H1 (cell line): ENCODE measurements around the gene SHROOM3. TPM values are rescaled to one million over a fixed set of nuclear protein-coding genes. Genes with fewer than 3 reads are reported as not detected.

Experiments used
- CTCF ChIA-PET: fragments of 300-600 bp; sonication (Branson Sonifier 250); formaldehyde crosslinking; loops from one replicate; lab custom pipeline; 2021; ENCODE audit not compliant: partially characterized antibody; lab: Charles Lee
- POLR2A ChIA-PET: fragments of 300-600 bp; sonication (Branson Sonifier 250); formaldehyde crosslinking; loops from one replicate; lab custom pipeline; 2021; ENCODE audit warnings: inconsistent platforms; ENCODE audit not compliant: partially characterized antibody; lab: Charles Lee
- DNase-seq, 2 experiments: peaks; one replicate each; pipeline versions ENCODE4 v3.0.0 to v3.0.0-alpha.2; 2010 to 2022; ENCODE audit warnings: low spot score in 2 of 2, low read depth in 1 of 2, mixed read lengths in 1 of 2
- FAIRE-seq: peaks from 2 replicates; lab custom pipeline; 2011; peaks lifted over from hg19 to GRCh38; lab: Jason Lieb, UNC
- H2AFZ ChIP-seq: 2 replicates; pipeline ENCODE4 v1.8.1; 2012; ENCODE audit warnings: low read length, inconsistent platforms
- H2AK5ac ChIP-seq: 2 replicates; pipeline ENCODE4 v1.6.1; 2013; ENCODE audit warnings: low read depth, low read length
- H2BK120ac ChIP-seq: replicated peaks from 2 replicates; pipeline ENCODE3; 2013; ENCODE audit warnings: low read depth, low read length, inconsistent platforms
- H2BK12ac ChIP-seq: 2 replicates; pipeline ENCODE4 v1.6.1; 2013; ENCODE audit warnings: low read depth, low read length
- H2BK15ac ChIP-seq: 2 replicates; pipeline ENCODE4 v1.6.1; 2013; ENCODE audit warnings: low read length
- H2BK20ac ChIP-seq: 2 replicates; pipeline ENCODE4 v1.6.1; 2013; ENCODE audit warnings: low read length
- H2BK5ac ChIP-seq: 2 replicates; pipeline ENCODE4 v1.6.1; 2013; ENCODE audit warnings: low read depth, low read length
- H3K14ac ChIP-seq: 2 replicates; pipeline ENCODE4 v1.6.1; 2013; ENCODE audit warnings: inconsistent platforms; ENCODE audit not compliant: insufficient read length
- H3K18ac ChIP-seq: 2 replicates; pipeline ENCODE4 v1.6.1; 2013; ENCODE audit warnings: low read length; ENCODE audit errors: extremely low read depth
- H3K23ac ChIP-seq: 2 replicates; pipeline ENCODE4 v1.6.1; 2013; ENCODE audit warnings: inconsistent platforms; ENCODE audit not compliant: insufficient read length
- H3K23me2 ChIP-seq: 2 replicates; pipeline ENCODE4 v1.6.1; 2013; ENCODE audit warnings: low read depth, low read length
- H3K27ac ChIP-seq: 2 replicates; pipeline ENCODE4 v1.6.1; 2011; ENCODE audit warnings: low read depth, low read length, inconsistent platforms
- H3K27me3 ChIP-seq, 4 experiments: replicated peaks in 1 of 4; 1 replicate in 1 of 4; 2 replicates in 3 of 4; pipeline versions ENCODE4 v1.6.1 to v1.8.1; 2011 to 2013; ENCODE audit warnings: low read length in 3 of 4, mild to moderate bottlenecking in 3 of 4, inconsistent platforms in 2 of 4, mixed read lengths in 2 of 4, moderate library complexity in 1 of 4; ENCODE audit not compliant: control insufficient read depth in 3 of 4, insufficient read depth in 3 of 4; ENCODE audit errors: extremely low read depth in 1 of 4
- H3K36me3 ChIP-seq, 4 experiments: 2 replicates each; pipeline versions ENCODE4 v1.6.1 to v1.8.1; 2011 to 2013; ENCODE audit warnings: mild to moderate bottlenecking in 4 of 4, low read length in 3 of 4, moderate library complexity in 2 of 4, control low read depth in 1 of 4, inconsistent platforms in 1 of 4; ENCODE audit not compliant: insufficient read depth in 4 of 4, control insufficient read depth in 2 of 4
- H3K4ac ChIP-seq: replicated peaks from 2 replicates; pipeline ENCODE3; 2013; ENCODE audit warnings: low read length, low read depth, mixed read lengths, inconsistent platforms; ENCODE audit not compliant: insufficient read length
- H3K4me1 ChIP-seq, 4 experiments: replicated peaks in 1 of 4; 1 replicate in 1 of 4; 2 replicates in 3 of 4; pipeline versions ENCODE4 v1.6.1 to v1.8.1; 2011 to 2013; ENCODE audit warnings: low read length in 3 of 4, inconsistent platforms in 2 of 4, mixed read lengths in 1 of 4; ENCODE audit not compliant: insufficient read depth in 4 of 4, control insufficient read depth in 3 of 4
- H3K4me2 ChIP-seq, 2 experiments: 2 replicates each; pipeline versions ENCODE4 v1.6.1 to v1.8.1; 2011 to 2013; ENCODE audit warnings: low read depth in 2 of 2, low read length in 2 of 2, control low read depth in 1 of 2, inconsistent platforms in 1 of 2, mild to moderate bottlenecking in 1 of 2; ENCODE audit not compliant: insufficient read depth in 1 of 2
- H3K4me3 ChIP-seq, 4 experiments: fragments of 200-600, 300-600 bp in 1 of 4; sonication (generic), shearing (Covaris generic), sonication (Bioruptor Twin) in 1 of 4; 2 replicates each; pipeline versions ENCODE4 v1.5.1 to v1.8.1; 2011 to 2016; ENCODE audit warnings: low read length in 4 of 4, low read depth in 3 of 4, control low read depth in 2 of 4, inconsistent platforms in 2 of 4, mild to moderate bottlenecking in 2 of 4, mixed read lengths in 1 of 4, moderate library complexity in 1 of 4; ENCODE audit not compliant: insufficient read depth in 2 of 4; ENCODE audit errors: extremely low read depth in 1 of 4
- H3K56ac ChIP-seq: replicated peaks from 2 replicates; pipeline ENCODE3; 2013; ENCODE audit warnings: low read depth, mild to moderate bottlenecking, mixed read lengths, low read length, inconsistent platforms; ENCODE audit not compliant: insufficient read length
- H3K79me1 ChIP-seq: 2 replicates; pipeline ENCODE4 v1.6.1; 2013; ENCODE audit warnings: low read depth, low read length, control low read depth
- H3K79me2 ChIP-seq, 2 experiments: 2 replicates each; pipeline versions ENCODE4 v1.6.1 to v1.8.1; 2012 to 2013; ENCODE audit warnings: low read length in 2 of 2, mild to moderate bottlenecking in 2 of 2, inconsistent platforms in 1 of 2; ENCODE audit not compliant: insufficient read depth in 2 of 2, control insufficient read depth in 1 of 2
- H3K9ac ChIP-seq, 4 experiments: replicated peaks in 1 of 4; 1 replicate in 1 of 4; 2 replicates in 3 of 4; pipeline versions ENCODE4 v1.6.1 to v1.8.1; 2011 to 2013; ENCODE audit warnings: low read depth in 3 of 4, low read length in 3 of 4, control low read depth in 2 of 4, mild to moderate bottlenecking in 2 of 4, moderate library complexity in 2 of 4, inconsistent platforms in 1 of 4; ENCODE audit errors: extremely low read depth in 1 of 4
- H3K9me3 ChIP-seq, 2 experiments: 2 replicates each; pipeline versions ENCODE4 v1.6.1 to v1.8.1; 2012 to 2013; ENCODE audit warnings: mild to moderate bottlenecking in 2 of 2, moderate library complexity in 2 of 2, control low read depth in 1 of 2, inconsistent platforms in 1 of 2, low read depth in 1 of 2, low read length in 1 of 2, mixed read lengths in 1 of 2; ENCODE audit not compliant: insufficient read depth in 2 of 2
- H4K20me1 ChIP-seq, 2 experiments: replicated peaks in 1 of 2; 2 replicates each; pipeline versions ENCODE3 to v1.8.1; 2011 to 2013; ENCODE audit warnings: inconsistent platforms in 2 of 2, low read length in 2 of 2, mild to moderate bottlenecking in 1 of 2; ENCODE audit not compliant: insufficient read depth in 2 of 2, control insufficient read depth in 1 of 2
- H4K5ac ChIP-seq: 2 replicates; pipeline ENCODE4 v1.6.1; 2013; ENCODE audit warnings: low read length, low read depth, mixed read lengths, inconsistent platforms; ENCODE audit not compliant: insufficient read length
- H4K8ac ChIP-seq: 2 replicates; pipeline ENCODE4 v1.8.0; 2013; ENCODE audit warnings: mild to moderate bottlenecking, moderate library complexity, low read length, inconsistent platforms; ENCODE audit not compliant: insufficient read depth; ENCODE audit errors: extremely low read depth
- H4K91ac ChIP-seq: replicated peaks from 2 replicates; pipeline ENCODE3; 2013; ENCODE audit warnings: low read length, mixed read lengths, inconsistent platforms; ENCODE audit not compliant: insufficient read length
- ATF3 ChIP-seq: IDR thresholded peaks from 2 replicates; pipeline ENCODE4 v1.6.1; 2011; ENCODE audit warnings: low read depth, mild to moderate bottlenecking, low read length; ENCODE audit not compliant: insufficient read depth
- CBX5 ChIP-seq: fragments of 300-800, 300-1000 bp; sonication (generic); IDR thresholded peaks from 2 replicates; pipeline ENCODE4 v1.7.1; 2016; ENCODE audit warnings: antibody characterized with exemption, low read length, low read depth
- CHD2 ChIP-seq: IDR thresholded peaks from 2 replicates; pipeline ENCODE4 v1.6.1; 2012; ENCODE audit warnings: low read length, improper control_type of control experiment
- CREB1 ChIP-seq: IDR thresholded peaks from 2 replicates; pipeline ENCODE4 v1.6.1; 2012; ENCODE audit warnings: inconsistent platforms
- EGR1 ChIP-seq: IDR thresholded peaks from 2 replicates; pipeline ENCODE4 v1.6.1; 2011; ENCODE audit warnings: low read depth, low read length, borderline replicate concordance
- KDM1A ChIP-seq: fragments of 200-600, 300-600 bp; sonication (generic); IDR thresholded peaks from 2 replicates; pipeline ENCODE4 v1.7.1; 2016; ENCODE audit warnings: mild to moderate bottlenecking, low read length, borderline replicate concordance
- NANOG ChIP-seq: IDR thresholded peaks from 2 replicates; pipeline ENCODE4 v1.6.1; 2011; ENCODE audit warnings: low read length, low read depth, mild to moderate bottlenecking, inconsistent platforms; ENCODE audit not compliant: insufficient read depth, poor library complexity, severe bottlenecking
- POLR2AphosphoS5 ChIP-seq: IDR thresholded peaks from 2 replicates; pipeline ENCODE4 v1.6.1; 2011; ENCODE audit warnings: low read depth, low read length
- RNF2 ChIP-seq: fragments of 200-900, 300-1000 bp; sonication (generic); IDR thresholded peaks from 2 replicates; pipeline ENCODE4 v1.7.1; 2016; ENCODE audit warnings: borderline replicate concordance, low read depth, mild to moderate bottlenecking, antibody characterized with exemption, low read length; ENCODE audit not compliant: poor library complexity, severe bottlenecking; ENCODE audit errors: missing control alignments
- SAP30 ChIP-seq: fragments of 300-600 bp; sonication (generic); IDR thresholded peaks from 2 replicates; pipeline ENCODE4 v1.7.1; 2012; ENCODE audit warnings: low read length, moderate library complexity, mild to moderate bottlenecking, inconsistent platforms; ENCODE audit not compliant: insufficient read depth, insufficient replicate concordance
- TAF7 ChIP-seq: optimal IDR thresholded peaks from 2 replicates; pipeline ENCODE3; 2011; ENCODE audit warnings: low read depth, mild to moderate bottlenecking, inconsistent platforms, low read length, moderate library complexity, borderline replicate concordance
- WGBS, 2 experiments: shearing (Covaris generic) in 1 of 2; methylation state at CpG; one replicate each; pipeline versions ENCODE4 v1.1.6 to v1.1.7; 2013 to 2015; ENCODE audit warnings: low lambda C conversion rate in 2 of 2, mixed read lengths in 2 of 2, inconsistent platforms in 1 of 2, low coverage in 1 of 2, missing lambda C conversion rate in 1 of 2; ENCODE audit not compliant: insufficient replicate concordance in 2 of 2, insufficient coverage in 1 of 2, insufficient read length in 1 of 2; ENCODE audit errors: extremely low coverage in 1 of 2, missing lambda C conversion rate in 1 of 2; 5-methylcytosine and 5-hydroxymethylcytosine counted together
- polyA plus RNA-seq, 7 experiments: library from polyadenylated mRNA; depleted of rRNA in 3 of 7; stranded (reverse) in 5 of 7; unstranded in 2 of 7; fragments of >200 nt in 5 of 7; fragments of 200-250 nt in 2 of 7; gene quantifications; 1 replicate in 5 of 7; 2 replicates in 1 of 7; 4 replicates in 1 of 7; pipeline versions ENCODE4 v1.2.1 to v1.2.3, GENCODE V29; 2011 to 2013; ENCODE audit warnings: missing spikeins in 2 of 7, mixed read lengths in 2 of 7
- total RNA-seq: library from RNA; stranded (reverse); fragmentation: NEBNext Ultra II Directional; extraction: Animal tissue kit (Norgen Biotek cat#: 25700); gene quantifications from 2 replicates; pipeline ENCODE4 v1.2.1, GENCODE V29; 2021

SHROOM3 gene
- total and polyA plus RNA-seq, 2 of the 8 experiments (the other 6 are each of a cell fraction or from before 2014, with no cell fraction given): 15.8 to 34.0 TPM

GRCh38 chr4:76698141-76698540 lies 263.1 kb downstream of the SHROOM3 start:
- Histone ChIP-seq H3K4me1 (peaks cover 17 to 24% (median 21%) of the 10 kb centered on the region in 4 experiments), H3K9ac (no peak overlapping the region), H2BK12ac (no peak overlapping the region), H4K91ac (no peak overlapping the region), H2AK5ac (no peak overlapping the region), H3K79me1 (peaks cover 16% of the 10 kb centered on the region), H3K4me2 (peak overlapping the region in 1 of 2 experiments; percentile 12; a peak in 2 of 4 replicates), H4K5ac (no peak overlapping the region), H3K18ac (no peak overlapping the region), H3K79me2 (peaks cover 9 to 93% of the 10 kb centered on the region in 2 experiments), H3K36me3 (no peaks in the 10 kb centered on the region), H3K23me2 (no peaks in the 10 kb centered on the region), H2BK120ac (no peak overlapping the region), H3K56ac (no peak overlapping the region), H4K8ac (no peak overlapping the region), H3K27ac (no peak overlapping the region), H2BK15ac (no peak overlapping the region), H3K27me3 (no peaks in the 10 kb centered on the region), H3K4me3 (no peak overlapping the region), H2BK5ac (no peak overlapping the region), H2AFZ (no peak overlapping the region), H3K9me3 (no peaks in the 10 kb centered on the region), H3K14ac (no peak overlapping the region), H3K4ac (no peak overlapping the region), H4K20me1 (peaks cover 13 to 36% of the 10 kb centered on the region in 2 experiments), H3K23ac (no peak overlapping the region), H2BK20ac (no peak overlapping the region)
- FAIRE-seq (no peak), DNase-seq (no peak)
- ChIA-PET POLR2A (interaction anchor here (0.8 to 1.6 kb wide), 4 partner anchors 10 to 109 kb away, joined by 3 read pairs; no protein-coding TSS in a partner anchor), CTCF (interaction anchor here (0.7 to 1.6 kb wide), 6 partner anchors 11 to 292 kb away, joined by 3 to 7 read pairs (median 4); no protein-coding TSS in a partner anchor)
- WGBS, 2 experiments: 91% methylated on average over 1 of the region's 1 CpG; no CpG with 5 or more reads in 1 of the 2 experiments
- TF ChIP-seq SAP30 (no peak), RNF2 (no peak), KDM1A (no peak), TAF7 (no peak), CBX5 (no peak), CREB1 (no peak), NANOG (no peak), CHD2 (no peak), EGR1 (no peak), ATF3 (no peak), POLR2AphosphoS5 (no peak)
